Measurements from ENCODE around the gene UIMC1.

The UIMC1 gene

DNA sequence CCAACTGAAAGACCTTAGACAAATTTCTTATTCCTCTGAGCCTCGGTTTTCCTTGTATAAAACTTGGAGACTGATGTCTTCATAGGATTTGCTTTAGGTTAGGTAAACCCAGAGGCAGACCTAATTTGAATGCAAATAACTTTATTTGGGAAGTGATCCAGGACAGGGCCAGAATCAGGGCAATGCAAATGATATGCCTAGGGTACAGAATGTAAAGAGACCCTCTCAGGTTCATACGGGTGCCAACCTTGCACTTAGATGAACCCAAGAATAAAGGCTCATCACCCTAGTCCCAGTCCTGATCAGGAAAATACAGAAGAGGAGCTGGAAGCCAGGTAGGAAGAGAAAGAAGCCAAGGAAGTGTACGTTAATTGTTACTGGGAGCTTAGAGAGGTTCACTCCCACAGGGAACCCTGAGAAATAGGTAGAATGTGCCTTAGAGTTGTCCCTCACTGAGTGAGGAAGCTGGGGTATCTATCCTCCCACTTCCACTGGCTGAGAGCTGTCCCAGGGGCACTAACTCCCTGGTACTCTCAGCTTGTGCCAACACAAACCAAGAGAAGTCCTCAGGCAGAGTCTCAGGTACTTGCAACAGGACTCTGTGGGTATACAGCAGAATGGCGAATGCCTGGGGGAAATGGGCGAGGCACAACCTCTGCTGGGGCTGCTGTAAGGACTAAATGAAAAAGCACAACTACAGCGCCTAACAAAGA is 104.3 kb downstream of the UIMC1 start:
- DNase-seq (ENCODE audit: low read depth in 2 of 2): no peak

- DNase-seq (ENCODE audit: low read depth in 2 of 2): no peak
Observed at GRCh38 chr5:176901260-176902101, 105.1 kb downstream of the UIMC1 start.

- DNase-seq (ENCODE audit: low read depth in 2 of 2): no peak
Observed at GRCh38 chr5:176900780-176901204, 105.8 kb downstream of the UIMC1 start.

- no peak for DNase-seq (ENCODE audit: low read depth in 2 of 2)
Observed at GRCh38 chr5:176899946-176900779, 106.4 kb downstream of the UIMC1 start.

DNA sequence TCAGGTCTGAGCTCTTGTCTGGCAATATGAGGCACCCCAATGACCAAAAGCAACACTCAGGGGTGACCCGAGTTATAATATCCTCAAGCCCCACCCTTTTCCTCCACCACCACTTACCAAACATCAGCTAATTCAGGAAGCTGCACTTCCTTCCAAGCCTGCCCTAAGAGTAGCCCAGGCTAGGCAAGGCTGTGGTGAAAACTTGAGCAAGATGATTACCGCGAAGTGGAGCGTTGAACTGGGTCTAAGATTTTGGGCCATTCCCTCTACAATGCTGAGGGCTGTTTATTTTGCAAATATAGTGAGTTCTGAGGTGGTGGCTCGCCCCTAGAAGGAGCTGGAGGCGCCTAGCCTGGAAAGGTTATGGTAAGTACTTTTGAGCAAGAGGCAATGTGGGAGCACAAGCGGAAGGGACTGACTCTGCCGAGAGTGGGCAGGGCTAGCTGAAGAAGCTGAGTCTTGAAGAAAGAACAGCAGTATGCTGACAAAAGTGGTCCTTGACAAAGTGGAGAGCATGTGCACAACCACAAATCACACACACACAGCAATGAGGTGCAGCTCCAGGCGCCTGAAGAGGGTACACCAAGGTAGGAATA is 107.2 kb downstream of the UIMC1 start, which contains the start of gene HK3:
Gene HK3 (minus strand): TSS at position 51 of the 596 bp plus-strand sequence. CDS start 3,187 bp downstream, outside the sequence.
- DNase-seq (ENCODE audit: low read depth in 2 of 2): no peak

GRCh38 chr5:176897263-176897662 is 109.3 kb downstream of the UIMC1 start:
- DNase-seq (ENCODE audit: low read depth in 2 of 2): no peak

GRCh38 chr5:176895831-176896230 is 110.7 kb downstream of the UIMC1 start:
- DNase-seq (ENCODE audit: low read depth in 2 of 2): no peak

- no peak for DNase-seq (ENCODE audit: low read depth in 2 of 2)
Observed at GRCh38 chr5:176894298-176894697, 112.3 kb downstream of the UIMC1 start.

DNA sequence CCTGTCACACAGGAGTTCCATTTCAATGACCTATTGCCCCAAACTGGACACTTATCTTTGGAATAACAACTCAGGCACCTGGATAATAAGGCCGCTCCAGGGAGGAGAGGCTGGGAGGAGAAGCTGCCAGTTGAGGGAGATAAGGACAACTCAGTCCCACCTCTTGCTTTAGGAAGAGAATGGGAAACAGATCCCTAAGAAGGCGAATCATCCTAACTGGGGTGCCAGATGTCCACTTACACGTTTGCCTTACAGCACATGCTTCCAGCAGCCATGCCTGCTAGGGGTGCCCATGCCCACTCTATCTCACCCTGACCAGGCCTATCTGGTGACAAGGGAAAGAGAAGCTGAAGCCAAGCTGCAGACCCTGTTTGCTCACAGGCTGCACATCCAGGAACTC is 113.9 kb downstream of the UIMC1 start:
- DNase-seq (ENCODE audit: low read depth in 2 of 2): no peak

GRCh38 chr5:176891331-176891958 is 115.1 kb downstream of the UIMC1 start:
- no peak for DNase-seq (ENCODE audit: low read depth in 2 of 2)

- DNase-seq (ENCODE audit: low read depth in 2 of 2): no peak
Observed at GRCh38 chr5:176890455-176891330, 115.9 kb downstream of the UIMC1 start.

GRCh38 chr5:176889321-176890280 is 117.0 kb downstream of the UIMC1 start:
- DNase-seq (ENCODE audit: low read depth in 2 of 2): no peak

DNA sequence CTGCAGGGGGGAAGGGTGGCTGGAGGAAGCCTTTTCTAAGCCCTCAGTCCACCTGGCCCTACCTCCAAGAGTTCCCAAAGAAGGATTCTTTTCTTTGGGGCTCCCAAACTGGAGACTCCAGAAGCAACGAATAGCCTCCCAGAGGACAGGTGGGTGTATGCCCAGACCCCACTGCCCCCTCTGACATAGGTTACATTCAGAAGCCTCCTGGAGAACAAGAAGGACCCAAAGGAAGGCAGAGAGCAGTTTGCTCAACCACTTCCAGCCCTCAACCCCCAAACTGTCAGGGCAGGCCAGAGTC is 117.8 kb downstream of the UIMC1 start:
- DNase-seq (ENCODE audit: low read depth in 2 of 2): no peak

- DNase-seq (ENCODE audit: low read depth in 2 of 2): no peak
Observed at GRCh38 chr5:176888016-176888864, 118.3 kb downstream of the UIMC1 start.

DNA sequence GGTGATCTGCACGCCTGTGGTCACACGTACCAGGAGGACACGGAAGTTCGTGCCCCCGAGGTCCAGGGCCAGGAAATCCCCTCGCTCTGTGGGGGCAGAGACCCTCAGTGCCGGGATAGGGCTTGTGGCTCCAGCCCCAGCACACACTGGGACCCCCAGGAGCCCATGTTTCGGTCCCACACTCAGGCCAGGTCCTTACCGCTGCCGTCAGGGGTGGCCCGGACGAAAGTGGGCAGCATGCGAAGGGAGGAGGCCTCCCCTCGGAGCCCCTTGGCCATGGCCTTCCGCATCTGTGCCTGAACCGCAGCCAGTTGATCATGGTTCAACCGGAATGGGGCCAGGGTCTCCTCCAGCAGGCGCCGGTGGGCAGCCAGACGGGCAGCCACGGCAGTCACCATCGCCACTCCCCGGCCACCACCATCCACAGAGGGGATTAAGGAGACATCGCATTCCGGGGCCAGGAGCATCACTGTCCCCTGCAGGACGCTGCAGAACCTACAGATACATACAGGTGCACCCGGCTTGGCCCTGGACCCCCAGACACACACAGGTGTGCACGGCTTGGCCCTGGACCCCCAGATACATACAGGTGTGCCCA is 119.2 kb downstream of the UIMC1 start:
- DNase-seq (ENCODE audit: low read depth in 2 of 2): no peak

DNA sequence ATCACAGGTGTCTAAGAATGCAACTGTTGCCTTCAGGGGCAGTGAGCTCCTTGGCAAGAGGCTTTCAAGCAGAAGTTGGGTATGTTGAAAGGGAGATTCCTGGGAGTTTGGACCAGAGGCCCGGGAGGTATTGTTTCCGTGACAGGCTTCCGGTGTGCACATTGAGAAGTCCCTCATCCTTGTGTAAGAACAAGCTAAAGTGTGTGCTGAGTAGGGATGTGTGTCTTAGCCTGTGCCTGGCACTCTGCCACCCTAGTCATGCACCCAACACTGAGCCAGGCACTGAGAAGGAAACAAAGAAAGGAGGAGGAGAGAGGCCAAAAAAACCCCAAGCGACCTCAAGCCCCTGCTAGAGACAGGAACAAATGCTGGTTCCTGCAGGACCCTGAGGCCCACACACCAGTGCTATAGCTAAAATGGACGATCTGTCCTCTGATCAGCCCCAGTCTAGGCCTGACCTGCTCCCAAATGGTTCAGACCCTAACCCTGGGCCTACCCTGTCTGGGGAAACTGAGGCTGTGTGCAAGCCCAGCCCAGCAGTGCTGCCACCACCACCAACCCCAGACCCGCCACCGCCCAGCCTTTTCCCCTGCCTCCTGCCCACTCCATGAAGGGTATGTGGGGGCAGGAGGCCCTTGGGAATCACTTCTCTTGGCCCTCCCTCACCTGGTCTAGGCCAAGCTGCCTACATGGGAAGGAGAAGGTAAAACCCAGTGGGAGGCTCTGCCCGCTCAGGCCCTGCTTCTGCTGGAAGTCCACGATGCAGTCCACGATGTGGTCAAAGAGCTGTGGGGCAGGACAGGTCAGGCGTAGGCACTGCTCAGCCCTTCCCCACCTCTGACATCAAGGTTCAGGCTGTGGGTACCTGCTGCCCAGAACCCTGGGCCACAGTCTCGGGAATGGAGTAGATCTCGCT is 120.0 kb downstream of the UIMC1 start:
- no peak for DNase-seq (ENCODE audit: low read depth in 2 of 2)

- no peak for DNase-seq (ENCODE audit: low read depth in 2 of 2)
Observed at GRCh38 chr5:176884571-176884890, 122.0 kb downstream of the UIMC1 start.
